Lung (tissue), 12 donors: ENCODE measurements around the gene ADAT2. TPM values are rescaled to one million over a fixed set of nuclear protein-coding genes. Genes with fewer than 3 reads are reported as not detected.
A peak's percentile ranks its signal among the peaks of the same experiment; 100 is the strongest.

Experiments used
- ATAC-seq: fragments of 200-7000 bp; cut with Tn5 transposase; one replicate; pipeline ENCODE4 v1.9.1; 2020; ENCODE audit warnings: moderate number of reproducible peaks; ENCODE audit not compliant: insufficient read depth, low FRiP score
- DNase-seq, 3 donors: peaks; one replicate each; pipeline ENCODE4 v3.0.0-alpha.2; 2013 to 2017
- H3K27ac ChIP-seq, 2 donors: one replicate each; pipeline ENCODE4 v1.5.1; 2013; ENCODE audit warnings: mild to moderate bottlenecking in 2 of 2, moderate library complexity in 2 of 2, control low read depth in 1 of 2, inconsistent platforms in 1 of 2, low read depth in 1 of 2, low read length in 1 of 2
- H3K27me3 ChIP-seq, 3 donors: one replicate each; pipeline ENCODE4 v1.5.1; 2013; ENCODE audit warnings: low read length in 2 of 3; ENCODE audit not compliant: control insufficient read depth in 3 of 3, insufficient read depth in 3 of 3
- H3K36me3 ChIP-seq, 4 donors: one replicate each; pipeline ENCODE4 v1.5.1; 2013; ENCODE audit warnings: low read length in 4 of 4, mild to moderate bottlenecking in 1 of 4, moderate library complexity in 1 of 4; ENCODE audit not compliant: control insufficient read depth in 4 of 4, insufficient read depth in 4 of 4
- H3K4me1 ChIP-seq, 5 donors: one replicate each; pipeline ENCODE4 v1.5.1; 2013; ENCODE audit warnings: low read length in 5 of 5, mild to moderate bottlenecking in 2 of 5, moderate library complexity in 1 of 5; ENCODE audit not compliant: control insufficient read depth in 5 of 5, insufficient read depth in 5 of 5
- H3K4me3 ChIP-seq: one replicate; pipeline ENCODE4 v1.5.1; 2013; ENCODE audit warnings: mild to moderate bottlenecking, control low read depth, moderate library complexity
- H3K9ac ChIP-seq, 2 donors: one replicate each; pipeline ENCODE4 v1.5.1; 2013; ENCODE audit warnings: low read length in 2 of 2, control low read depth in 1 of 2; ENCODE audit not compliant: insufficient read depth in 1 of 2
- H3K9me3 ChIP-seq, 4 donors: one replicate each; pipeline ENCODE4 v1.5.1; 2013; ENCODE audit warnings: low read length in 3 of 4, mild to moderate bottlenecking in 1 of 4, moderate library complexity in 1 of 4; ENCODE audit not compliant: control insufficient read depth in 4 of 4, insufficient read depth in 3 of 4
- WGBS, 2 donors: extraction: QIAGEN DNeasy Blood & Tissue Kit; methylation state at CpG; one replicate each; pipeline ENCODE4 v1.1.7; 2013; 5-methylcytosine and 5-hydroxymethylcytosine counted together
- polyA plus RNA-seq, 2 donors: library from polyadenylated mRNA; stranded (reverse); fragments of 200-250 nt; gene quantifications; one replicate each; pipeline ENCODE4 v1.2.1, GENCODE V29; 2013
- total RNA-seq, 2 donors: library from RNA; depleted of rRNA in 1 of 2; stranded (reverse); fragments of >200 nt in 1 of 2; gene quantifications; one replicate each; pipeline ENCODE4 v1.2.1, GENCODE V29; 2014 to 2021
- TF ChIP-seq, protein P1 (sequence below): IDR thresholded peaks from 2 replicates; pipeline ENCODE4 v1.5.1; 2012; ENCODE audit warnings: mild to moderate bottlenecking; ENCODE audit errors: control extremely low read depth, extremely low read depth
- donor health status: control.
- donor health status: control.
- donor health status: Bipolar disorder and iron deficiency.
- donor health status: healthy.
- donor health status: DM: yes; HTN: yes; CAD: no.

Gene ADAT2
- total and polyA plus RNA-seq, 4 donors = 3.9 to 11.1 (median 8.6) TPM

DNA sequence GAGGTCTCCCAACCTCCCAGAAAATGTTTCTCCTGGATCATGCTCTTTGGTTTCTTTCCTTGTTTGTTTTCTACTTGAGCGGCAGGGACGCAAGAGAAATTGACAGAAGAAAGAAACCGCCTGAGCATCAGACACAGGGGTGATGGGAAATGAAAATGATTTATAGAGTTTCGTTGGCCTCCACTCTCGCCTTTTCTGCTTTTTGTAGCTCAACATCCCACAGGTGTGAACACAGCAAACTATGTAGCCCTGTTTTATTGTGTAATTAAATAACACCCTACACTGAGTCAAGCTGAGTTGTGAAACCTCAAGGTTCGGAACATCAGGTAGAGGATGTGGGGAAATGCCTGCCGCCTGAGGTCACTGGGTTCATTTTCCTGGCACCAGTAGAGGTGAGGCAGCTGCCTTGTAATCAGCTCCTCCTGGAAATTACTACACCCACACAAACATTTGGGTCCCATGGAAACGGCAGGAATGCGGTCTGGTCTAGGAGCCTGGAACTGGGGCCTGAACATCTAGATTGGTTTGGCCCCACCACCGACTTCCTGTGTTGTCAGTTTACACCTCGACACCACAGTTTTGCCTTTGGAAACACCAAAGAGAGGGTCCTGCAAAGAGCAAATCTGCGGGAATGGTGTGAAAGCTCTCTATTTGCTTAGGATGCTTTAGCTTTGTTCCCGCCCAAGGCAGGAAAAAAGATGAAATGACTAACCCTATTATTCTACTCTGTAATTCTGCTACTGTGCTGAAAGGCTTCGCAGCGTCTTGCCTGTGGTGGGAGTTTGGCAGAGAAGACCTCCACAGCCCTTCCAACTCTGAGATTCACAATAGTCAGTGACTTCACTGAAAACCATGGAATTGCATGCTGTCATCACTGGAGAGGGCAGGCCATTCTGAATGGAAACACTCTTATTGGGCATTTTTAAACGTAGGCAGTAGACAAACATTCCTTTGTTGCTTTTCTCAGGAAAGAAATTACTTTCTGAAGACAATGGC is 53.0 kb downstream of the ADAT2 start:
- DNase-seq = peak; percentile 61 to 76 (median 73)
- peak; percentile 64 for ATAC-seq
- peak overlapping the region in 1 of 2 donors; percentile 72 for H3K27ac ChIP-seq
- WGBS, 2 donors = 60 to 74% methylated on average over 16 of the region's 16 CpGs
- no peaks in the 10 kb centered on the region for H3K9me3 ChIP-seq
- H3K4me1 ChIP-seq = peaks cover 0 to 31% (median 8%) of the 10 kb centered on the region in 5 donors
- no peaks in the 10 kb centered on the region for H3K36me3 ChIP-seq
- no peak overlapping the region for H3K4me3 ChIP-seq
- no peak overlapping the region for H3K9ac ChIP-seq
- TF ChIP-seq, protein P1, sequence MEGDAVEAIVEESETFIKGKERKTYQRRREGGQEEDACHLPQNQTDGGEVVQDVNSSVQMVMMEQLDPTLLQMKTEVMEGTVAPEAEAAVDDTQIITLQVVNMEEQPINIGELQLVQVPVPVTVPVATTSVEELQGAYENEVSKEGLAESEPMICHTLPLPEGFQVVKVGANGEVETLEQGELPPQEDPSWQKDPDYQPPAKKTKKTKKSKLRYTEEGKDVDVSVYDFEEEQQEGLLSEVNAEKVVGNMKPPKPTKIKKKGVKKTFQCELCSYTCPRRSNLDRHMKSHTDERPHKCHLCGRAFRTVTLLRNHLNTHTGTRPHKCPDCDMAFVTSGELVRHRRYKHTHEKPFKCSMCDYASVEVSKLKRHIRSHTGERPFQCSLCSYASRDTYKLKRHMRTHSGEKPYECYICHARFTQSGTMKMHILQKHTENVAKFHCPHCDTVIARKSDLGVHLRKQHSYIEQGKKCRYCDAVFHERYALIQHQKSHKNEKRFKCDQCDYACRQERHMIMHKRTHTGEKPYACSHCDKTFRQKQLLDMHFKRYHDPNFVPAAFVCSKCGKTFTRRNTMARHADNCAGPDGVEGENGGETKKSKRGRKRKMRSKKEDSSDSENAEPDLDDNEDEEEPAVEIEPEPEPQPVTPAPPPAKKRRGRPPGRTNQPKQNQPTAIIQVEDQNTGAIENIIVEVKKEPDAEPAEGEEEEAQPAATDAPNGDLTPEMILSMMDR = no peak
- no peaks in the 10 kb centered on the region for H3K27me3 ChIP-seq

DNA sequence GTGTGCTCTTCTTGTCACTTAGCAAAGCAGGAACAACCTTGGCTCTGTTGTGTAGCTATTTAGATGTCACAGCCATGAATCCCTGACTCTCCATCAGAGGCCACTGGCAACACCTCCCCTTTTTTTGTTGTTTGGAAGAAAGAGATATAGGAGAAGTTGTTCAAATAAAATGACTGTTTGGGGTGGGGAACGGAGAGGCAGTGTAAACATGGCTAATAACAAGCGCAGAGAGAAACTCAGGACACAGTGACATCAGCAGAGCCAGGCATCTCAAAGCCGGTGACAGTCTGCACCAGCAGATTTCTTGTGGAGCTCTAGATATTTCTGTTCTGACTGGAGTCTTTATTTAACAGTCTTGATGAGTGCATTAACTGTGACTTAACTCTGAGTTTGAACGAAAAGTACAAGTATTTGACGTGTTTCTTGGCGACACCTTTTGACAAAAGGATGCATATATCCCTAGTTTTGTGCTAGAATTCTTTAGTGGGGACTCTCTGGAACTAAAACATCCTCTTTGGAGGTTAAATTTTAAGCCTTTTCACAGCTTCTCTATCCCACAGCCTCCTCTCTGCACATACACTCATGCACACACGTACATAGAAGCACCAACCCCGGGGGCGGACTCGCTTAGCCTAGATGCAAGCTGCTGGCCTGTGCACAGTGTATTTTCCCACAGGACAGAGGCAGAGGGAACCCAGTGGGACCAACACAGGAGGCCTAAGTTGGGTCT is 53.8 kb downstream of the ADAT2 start:
- TF ChIP-seq, protein P1 = no peak
- DNase-seq (peak in 1 of 3 donors; percentile 4), ATAC-seq (no peak)
- no peak overlapping the region for H3K9ac ChIP-seq
- WGBS, 2 donors = 71 to 84% methylated on average over 10 of the region's 10 CpGs
- H3K27ac ChIP-seq = peak overlapping the region in 1 of 2 donors; percentile 72
- H3K27me3 ChIP-seq = no peaks in the 10 kb centered on the region
- H3K4me1 ChIP-seq = peaks cover 0 to 30% (median 8%) of the 10 kb centered on the region in 5 donors
- no peaks in the 10 kb centered on the region for H3K9me3 ChIP-seq
- H3K4me3 ChIP-seq = no peak overlapping the region
- no peaks in the 10 kb centered on the region for H3K36me3 ChIP-seq

DNA sequence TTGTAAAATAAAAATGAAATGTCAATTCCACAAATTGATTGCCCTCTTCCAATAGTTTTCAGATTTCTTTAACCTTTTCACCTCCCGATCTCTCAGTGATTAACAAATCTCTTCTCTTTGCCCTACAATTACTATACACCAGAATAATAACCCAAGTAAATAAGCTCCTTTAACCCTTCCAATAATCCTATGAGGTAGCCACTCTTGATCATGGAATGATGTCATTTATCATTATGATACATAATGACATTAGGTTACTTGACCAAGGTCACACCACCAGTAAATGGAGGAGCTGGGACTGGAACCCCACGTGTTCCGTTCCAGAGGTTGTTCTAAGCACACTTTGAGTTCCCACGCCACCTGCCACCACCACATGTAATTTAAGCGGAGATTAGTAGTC is 54.8 kb downstream of the ADAT2 start:
- H3K4me3 ChIP-seq = no peak overlapping the region
- no peak for ATAC-seq
- H3K27me3 ChIP-seq = no peaks in the 10 kb centered on the region
- no peak overlapping the region for H3K27ac ChIP-seq
- peaks cover 0 to 21% (median 3%) of the 10 kb centered on the region in 5 donors for H3K4me1 ChIP-seq
- H3K9me3 ChIP-seq = no peaks in the 10 kb centered on the region
- DNase-seq = no peak
- TF ChIP-seq, protein P1 = no peak
- no peaks in the 10 kb centered on the region for H3K36me3 ChIP-seq
- 97% methylated on average over 5 of the region's 5 CpGs for WGBS, 2 donors
- no peak overlapping the region for H3K9ac ChIP-seq
